Right kidney (tissue), 9 donors: ENCODE data around the gene EPPIN.
"Not testable (repeated sequence)": the region's sequence is repeated elsewhere in the genome, so short reads cannot be mapped to it uniquely, and the experiment has no call there.

Source experiments
- DNase-seq: peaks from one replicate; pipeline ENCODE4 v3.0.0-alpha.2; 2016
- long read RNA-seq, 8 donors: transcript quantifications; one replicate each; lab custom pipeline, GENCODE V29; 2026

The EPPIN gene
- long read RNA-seq, donor 1: 0 reads
- long read RNA-seq, donor 2: 0 reads
- long read RNA-seq, donor 3: 0 reads
- long read RNA-seq, donor 4: 0 reads
- long read RNA-seq, donor 5: 0 reads
- long read RNA-seq, donor 6: 0 reads
- long read RNA-seq, donor 7: 0 reads
- long read RNA-seq, donor 8: 0 reads

DNA sequence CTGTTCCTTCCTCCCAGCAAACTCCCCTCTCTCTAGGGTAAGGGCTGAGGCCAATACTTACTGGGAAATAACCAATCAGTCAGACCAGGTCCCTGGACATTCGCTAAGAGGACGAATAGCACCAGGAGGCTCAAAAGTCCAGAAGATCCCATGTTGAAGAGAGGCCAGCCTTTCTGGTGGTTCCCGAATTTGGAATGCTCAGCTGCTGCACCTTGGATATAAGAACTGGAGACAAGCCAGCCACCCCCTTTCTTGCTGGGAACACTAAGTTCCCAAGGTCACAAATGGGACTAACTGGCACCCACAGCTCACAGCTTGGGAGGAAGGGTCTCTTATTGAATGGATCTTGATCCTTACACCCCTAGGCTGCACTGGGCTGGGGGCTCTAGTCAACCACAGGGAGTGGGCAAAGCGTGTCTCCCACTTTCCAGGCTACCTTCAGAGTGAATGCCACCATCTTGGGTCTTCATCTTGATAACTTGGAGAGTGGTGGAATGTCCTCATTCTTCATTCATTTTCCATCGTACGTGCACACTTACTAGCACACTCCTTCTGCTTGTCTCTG, at the start of gene EPPIN:
EPPIN (minus strand) TSS at position 196 of the 565 bp plus-strand sequence; CDS start at position 152, 44 bp downstream.
- DNase-seq: no peak

DNA sequence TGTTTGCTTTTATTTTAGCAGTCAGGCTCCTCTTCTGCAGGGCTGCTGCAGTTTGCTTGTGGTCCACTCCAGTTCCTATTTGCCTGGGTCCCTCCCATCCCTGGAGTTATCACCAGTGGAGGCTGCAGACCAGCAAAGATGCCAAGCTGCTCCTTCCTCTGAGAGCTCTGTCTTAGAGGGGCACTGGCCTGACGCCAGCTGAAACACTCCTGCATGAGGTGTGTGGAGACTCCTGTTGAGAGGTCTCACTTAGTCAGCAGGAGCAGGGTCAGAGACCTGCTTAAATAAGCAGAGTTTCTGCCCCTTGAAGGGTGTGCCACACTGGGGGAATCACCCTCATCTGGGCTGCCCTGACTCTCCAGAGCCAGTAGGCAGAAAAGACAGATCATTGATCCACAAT, 48.0 kb upstream of the EPPIN start:
- no peak for DNase-seq

DNA sequence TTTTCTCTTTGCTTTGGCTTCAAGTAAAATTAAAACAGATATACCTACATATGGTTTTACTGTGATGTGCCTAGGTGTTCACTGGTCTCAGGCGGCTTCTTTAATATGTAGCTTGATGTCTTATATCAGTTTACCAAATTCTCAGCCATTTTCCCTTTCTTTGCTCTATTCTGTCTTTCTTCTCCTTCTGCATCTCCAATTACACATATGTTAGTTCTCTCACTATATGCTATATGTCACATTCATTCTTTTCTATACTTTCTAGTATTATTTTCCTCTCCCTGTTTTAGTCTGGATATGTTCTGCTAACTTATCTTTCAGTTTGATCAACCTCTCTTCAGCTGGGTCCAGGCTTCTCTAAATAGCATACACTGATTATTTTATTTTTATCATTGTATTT, 46.3 kb upstream of the EPPIN start:
- no peak for DNase-seq

DNA sequence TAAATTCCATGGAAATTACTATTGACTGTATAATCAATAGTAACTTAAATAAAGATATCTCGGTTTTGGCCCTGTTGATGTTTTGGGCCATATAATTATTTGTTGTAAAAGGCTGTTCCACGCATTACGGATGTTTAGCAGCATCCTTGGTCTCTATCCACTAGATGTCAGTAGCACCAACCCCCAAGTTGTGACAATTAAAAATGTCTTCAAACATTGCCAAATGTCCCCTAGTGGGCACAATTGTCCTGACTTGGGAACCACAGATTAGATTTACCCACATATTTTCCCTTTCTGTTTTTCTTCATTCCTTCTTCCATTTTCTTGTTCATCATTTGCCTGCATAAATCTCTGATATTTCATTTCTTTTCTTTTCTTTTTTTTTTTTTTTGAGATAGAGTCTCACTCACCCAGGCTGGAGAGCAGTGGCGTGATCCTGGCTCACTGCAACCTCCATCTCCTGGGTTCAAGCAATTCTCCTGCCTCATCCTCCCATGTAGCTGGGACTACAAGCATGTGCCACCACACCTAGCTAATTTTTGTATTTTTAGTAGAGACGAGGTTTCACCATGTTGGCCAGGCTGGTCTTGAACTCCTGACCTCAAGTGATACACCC, 45.5 kb upstream of the EPPIN start:
- DNase-seq: no peak

DNA sequence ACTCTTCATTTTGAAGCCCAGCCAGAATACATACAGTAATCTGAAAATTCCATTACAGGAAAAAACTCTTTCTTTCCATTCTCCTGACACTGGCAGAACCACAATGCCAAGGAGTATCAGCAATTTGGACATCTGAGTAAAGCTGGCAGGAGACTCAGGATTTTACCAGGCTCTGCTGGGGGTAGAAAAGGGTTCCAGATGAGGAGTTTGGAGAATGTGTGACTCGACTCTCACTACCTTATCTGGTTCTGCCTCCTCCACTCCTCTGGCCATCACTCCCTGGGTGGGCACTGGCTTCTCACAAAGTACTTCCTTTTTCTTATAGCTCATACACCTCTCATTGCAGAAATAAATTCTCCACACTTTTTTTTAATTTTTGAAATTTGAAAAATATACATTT, 42.5 kb upstream of the EPPIN start:
- DNase-seq: no peak

DNA sequence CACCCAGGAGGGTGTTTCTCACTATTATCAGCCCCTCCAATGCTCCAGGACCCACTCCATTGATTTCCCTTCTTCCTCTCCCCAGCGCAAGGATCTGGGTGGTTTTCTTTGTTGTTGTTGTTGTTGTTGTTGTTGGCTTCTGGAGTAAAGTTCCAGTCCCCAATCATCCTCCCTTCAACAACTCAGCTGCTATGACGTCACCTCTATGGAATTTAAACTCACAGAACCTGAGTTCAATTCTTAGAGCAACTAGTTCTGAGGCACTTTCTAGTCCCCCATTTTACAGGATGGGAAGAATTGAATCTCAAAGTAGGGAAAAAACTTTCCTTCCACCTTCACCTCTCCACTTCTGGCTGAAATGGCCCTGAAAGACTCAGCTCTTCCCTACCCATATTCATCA, 41.6 kb upstream of the EPPIN start:
- no peak for DNase-seq

DNA sequence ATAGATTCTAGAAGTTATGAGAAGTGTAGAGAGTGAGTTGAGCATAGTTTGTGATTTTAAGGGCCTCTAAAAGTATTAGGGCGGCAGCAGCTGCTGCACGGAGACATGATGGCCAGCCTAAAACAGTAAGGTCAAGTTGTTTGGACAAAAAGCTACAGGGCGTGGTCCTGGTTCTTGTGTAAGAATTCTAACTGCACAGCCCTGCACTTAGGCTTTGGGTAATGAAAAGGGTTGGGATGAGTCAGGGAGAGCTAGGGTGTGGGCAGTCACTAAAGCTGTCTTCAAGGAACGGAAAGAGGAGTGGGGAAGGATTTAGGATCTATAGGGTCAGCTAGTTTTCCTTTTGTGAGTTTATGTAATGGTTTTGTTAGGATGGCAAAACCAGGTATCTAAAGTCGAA, 38.8 kb upstream of the EPPIN start:
- DNase-seq: not testable (repeated sequence)

DNA sequence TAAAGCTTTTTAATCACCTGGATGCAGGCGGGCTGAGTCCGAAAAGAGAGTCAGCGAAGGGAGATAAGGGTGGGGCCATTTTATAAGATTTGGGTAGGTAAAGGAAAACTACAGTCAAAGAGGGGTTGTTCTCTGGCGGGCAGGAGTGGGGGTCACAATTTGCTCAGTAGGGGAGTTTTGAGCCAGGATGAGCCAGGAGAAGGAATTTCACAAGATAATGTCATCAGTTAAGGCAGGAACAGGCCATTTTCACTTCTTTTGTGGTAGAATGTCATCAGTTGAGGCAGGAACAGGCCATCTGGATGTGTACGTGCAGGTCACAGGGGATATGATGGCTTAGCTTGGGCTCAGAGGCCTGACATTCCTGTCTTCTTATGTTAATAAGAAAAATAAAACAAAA, 37.1 kb upstream of the EPPIN start:
- DNase-seq: not testable (repeated sequence)

DNA sequence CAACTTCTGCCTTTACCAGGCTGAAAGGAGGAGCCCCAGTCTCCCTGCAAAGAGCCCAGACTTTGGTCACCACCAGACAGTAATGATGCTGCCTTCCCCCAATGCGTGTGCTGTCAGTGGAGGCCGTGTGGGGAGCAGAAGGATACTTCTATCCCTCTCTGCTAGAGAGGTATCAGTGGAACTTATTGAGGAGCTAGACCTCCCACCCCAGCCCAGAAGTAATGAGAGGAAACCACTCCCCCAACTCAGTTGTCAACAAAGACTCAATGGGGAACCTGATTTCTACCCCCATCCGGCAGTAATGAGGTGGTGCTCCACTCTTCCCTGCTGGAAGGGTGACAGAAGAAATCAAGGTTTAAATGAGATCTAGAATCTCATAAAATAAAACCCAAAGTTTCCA, 36.3 kb upstream of the EPPIN start:
- no peak for DNase-seq

DNA sequence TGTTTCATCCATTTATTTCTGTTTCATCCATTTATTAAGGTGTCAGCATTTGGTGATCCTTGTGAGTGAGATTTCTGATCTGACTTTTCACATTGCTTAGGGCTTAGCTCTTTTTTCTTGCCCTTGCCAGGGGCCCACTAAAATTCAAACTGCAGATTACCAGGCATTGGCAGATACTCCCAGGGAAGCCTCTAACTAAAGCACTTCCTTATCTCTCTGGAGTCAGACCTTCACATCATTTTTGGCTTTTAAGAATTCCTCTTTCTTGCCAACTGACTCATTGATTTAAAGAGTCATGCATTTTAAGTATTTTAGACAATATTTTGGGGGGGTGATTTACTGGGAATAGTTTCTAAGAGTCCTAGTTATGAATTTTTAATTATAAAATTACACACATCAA, 34.5 kb upstream of the EPPIN start:
- DNase-seq: no peak

DNA sequence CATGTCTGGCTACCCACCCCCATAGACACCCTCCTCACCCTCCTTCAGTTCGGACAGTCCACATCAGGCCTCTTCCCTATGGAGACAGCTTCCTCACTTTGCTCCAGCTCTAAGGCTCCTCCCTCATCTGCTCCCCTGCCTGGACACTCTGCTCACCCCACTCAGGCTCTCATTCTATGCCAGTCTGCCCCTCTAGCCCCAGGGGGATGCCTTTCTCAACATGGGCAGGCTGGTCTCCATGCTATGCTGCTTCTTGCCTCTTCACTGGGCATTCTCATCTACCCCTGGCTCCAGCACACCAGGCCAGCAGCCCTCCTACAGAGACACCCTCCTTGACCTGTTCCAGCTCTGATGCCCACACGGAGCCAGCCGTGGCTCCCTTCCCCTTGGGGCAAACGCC, 32.0 kb upstream of the EPPIN start, which contains the start of gene WFDC8:
WFDC8 (minus strand) TSS at position 101 of the 400 bp plus-strand sequence; CDS start at position 64, 37 bp downstream.
- DNase-seq: no peak

DNA sequence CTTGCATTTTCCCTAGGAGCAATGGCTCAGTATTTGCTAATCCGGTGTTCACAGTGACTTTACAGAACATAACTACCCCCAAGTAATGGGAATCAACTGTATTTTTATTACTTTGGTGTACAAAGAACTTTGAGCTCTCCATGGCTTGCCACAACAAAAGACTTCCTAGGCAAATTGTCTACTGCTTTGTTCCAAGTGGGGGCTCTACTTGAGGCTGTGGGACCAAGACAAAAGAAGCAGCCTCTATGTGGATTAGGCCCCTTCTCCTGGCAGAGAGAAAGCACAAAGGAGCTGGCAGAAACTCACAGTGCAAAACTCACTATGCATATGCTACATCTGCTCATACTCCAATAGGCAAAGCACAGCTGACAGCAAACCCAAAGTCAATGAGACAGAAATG, 31.0 kb upstream of the EPPIN start:
- DNase-seq: no peak

DNA sequence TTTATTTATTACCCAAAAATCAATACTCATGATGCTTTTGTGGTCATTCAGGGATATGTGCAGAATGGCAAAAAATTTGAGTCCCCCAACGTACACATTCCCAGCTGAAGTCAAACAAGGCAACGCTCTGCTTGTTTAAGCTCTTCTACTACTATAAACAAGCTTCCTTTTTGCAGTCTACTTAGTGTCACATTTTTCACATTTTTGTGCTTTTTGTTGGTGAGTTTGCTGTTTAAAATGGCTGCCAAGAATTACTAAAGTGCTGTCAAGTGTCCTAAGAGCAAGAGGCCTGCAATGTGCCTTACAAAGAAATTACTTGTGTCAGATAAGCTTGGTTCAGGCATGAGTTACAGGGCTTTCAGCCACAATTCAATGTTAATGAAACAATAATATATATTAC, 29.8 kb upstream of the EPPIN start:
- DNase-seq: no peak

DNA sequence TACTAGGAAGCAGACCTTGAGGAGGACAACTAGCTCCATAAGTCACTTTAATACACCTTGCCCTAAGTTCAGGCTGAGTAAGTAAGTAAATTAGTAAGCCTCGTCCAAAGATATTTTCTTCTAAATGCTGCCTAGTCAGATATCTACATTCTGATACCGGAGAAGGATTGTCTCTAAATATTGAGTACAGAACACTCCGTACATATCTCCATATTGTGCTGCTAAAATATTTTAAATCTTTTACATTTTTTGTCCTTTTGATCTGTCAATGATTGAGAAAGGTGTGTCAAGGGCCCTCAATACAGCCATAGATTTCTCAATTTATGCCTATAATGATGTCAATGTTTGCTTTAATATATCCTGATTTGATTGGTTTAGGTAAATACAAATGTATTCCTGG, 28.7 kb upstream of the EPPIN start:
- no peak for DNase-seq

DNA sequence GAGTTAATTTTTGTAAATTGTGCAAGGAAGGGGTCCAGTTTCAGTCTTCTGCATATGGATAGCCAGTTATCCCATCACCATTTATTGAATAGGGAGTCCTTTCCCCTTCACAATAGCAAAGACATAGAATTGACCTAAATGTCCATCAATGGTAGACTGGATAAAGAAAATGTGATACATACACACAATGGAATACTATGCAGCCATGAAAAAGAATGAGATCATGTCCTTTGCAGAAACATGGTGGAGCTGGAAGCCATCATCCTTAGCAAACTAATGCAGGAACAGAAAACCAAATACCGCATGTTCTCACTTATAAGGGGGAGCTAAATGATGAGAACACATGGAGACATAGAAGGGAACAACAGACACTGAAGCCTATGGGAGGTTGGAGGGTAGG, 22.4 kb upstream of the EPPIN start:
- not testable (repeated sequence) for DNase-seq

DNA sequence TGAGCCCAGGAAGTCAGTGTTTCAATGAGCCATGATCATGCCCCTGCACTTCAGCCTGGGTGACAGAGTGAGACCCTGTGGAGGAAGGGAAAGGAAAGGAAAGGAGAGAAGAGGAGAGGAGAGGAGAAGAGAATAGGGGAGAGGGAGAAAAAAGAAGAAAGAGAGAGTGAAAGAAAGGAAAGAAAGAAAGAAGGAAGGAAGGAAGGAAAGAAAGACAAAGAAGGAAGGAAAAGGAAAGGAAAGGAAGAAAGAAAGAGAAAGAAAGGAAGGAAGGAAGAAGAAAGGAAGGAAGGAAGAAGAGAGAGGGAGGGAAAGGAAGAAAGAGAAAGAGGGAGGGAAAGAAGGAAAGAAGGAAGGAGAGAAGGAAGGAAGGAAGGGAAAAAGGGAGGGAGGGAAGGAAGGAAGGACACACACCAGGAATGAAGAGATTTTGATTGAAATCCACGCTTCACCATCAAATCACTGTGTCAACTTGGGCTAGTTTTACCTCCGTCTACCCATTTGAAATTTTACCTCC, 17.6 kb upstream of the EPPIN start:
- no peak for DNase-seq

DNA sequence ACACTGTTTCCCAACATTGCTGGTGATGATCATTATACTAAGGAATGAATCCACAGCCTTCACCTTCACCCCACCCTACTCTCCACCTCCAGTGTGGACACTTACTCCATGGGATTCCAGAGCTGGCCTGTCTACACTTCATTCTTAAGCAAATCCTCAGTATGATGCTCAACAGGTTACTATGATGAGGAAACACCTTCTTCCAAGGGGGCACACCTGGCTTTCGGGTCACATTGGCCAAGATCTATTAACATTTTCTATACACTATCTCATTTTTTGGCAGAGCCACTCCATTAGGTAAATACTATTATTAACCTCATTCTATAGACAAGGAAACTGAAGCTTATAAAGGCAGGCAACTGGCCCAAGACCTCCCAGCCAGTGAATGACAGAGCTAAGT, 8.0 kb upstream of the EPPIN start:
- DNase-seq: no peak

DNA sequence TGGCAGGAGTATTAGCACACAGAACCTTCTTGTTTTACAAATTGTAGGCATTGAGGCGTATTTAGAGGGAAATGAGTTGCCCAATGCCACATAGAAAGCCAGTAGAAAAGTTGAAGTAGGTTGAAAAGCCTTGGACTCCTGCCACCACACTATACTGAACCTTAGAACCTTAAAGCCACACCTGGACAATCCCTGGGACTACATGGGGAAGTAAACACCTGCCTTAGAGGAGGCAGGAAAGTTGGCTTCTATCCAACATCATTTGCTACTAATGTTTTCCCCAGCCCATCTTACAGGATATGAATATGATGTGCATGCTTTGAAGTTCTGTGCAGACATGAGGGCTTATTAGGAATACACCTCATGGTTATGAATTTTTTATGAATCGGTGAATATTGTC, 5.3 kb upstream of the EPPIN start:
- no peak for DNase-seq

DNA sequence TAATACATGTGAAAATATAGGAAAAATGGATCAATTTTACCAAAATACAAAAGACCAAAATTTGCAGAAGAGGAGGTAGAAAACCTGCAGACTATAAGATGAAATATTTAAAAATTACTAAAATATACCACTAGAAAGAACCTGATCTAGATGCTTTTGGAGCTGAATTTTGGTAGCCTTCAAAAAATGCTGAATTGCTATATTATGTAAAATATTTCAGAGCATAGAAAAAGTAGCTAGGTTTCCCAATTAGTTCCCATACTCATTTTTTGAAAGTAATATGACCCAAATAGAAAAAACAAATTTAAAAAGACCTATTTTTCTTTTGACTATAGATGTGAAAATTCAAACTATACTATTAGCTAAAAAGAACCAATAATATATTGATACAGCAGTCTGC, 3.6 kb upstream of the EPPIN start:
- no peak for DNase-seq

DNA sequence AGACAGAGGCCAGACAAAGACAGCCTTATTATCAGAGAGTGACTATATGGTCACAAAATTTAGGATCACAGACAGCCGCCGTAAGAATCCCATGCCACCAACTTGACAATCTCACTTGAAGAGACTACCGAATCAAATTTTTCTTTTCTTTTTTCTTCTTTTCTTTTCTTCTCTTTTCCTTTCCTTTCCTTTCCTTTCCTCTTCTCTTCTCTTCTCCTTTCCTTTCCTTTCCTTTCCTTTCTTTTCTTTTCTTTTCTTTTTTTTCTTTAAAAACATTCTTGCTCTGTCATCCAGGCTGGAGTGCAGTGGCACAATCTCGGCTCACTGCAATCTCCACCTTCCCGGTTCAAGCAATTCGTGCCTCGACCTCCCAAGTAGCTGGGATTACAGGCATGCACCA, 1.2 kb upstream of the EPPIN start:
- DNase-seq: no peak

DNA sequence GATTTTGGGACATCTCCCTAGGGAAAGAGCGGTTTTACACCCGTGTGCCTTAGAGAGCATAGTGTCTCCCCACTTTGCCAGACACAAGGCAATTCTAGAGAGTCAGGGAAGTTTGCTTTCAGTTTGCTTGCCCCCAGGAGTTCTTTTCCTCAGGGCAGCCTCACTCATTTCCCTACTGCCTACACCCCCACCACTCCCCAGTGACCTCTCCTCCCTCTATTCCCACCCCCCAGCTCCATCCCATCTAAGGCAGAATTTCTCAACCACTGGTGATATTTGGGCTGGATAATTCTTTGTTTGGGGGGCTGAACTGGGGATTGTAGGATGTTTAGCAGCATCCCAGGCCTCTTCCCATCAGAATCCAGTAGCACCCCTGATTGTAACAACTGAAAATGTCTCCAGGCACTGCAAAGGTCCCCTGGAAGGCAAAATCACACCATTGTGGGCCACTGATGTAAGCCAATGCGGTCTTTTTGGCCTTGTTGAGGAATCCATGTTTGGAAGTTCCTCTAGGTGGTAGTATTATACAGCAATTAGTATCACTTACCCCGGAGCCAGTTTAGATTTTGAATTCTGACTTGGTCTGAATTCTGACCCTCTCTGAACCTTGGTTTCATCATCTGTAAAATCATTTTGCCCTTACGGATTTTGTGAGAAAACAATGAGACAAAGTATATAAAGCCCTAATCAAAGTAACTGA, 1.3 kb downstream of the EPPIN start:
- DNase-seq: no peak

DNA sequence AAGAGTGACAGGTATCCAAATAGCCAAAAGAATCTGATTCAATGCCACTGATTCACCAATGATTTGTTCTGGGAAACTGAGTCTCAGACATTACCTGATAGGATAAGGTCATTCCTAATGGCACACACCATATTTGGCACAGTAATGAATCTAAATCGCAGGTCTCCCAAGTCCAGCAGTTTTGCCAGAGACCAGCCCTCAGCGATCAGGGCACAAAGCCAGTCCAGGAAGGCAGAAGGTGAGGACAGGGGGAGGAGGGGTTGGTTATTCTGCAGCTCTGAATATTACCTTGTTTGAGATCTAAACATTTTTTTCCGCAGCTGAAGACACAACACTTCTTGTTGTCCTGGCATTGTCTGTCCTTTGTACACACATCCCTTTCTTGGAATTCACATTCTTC, 1.9 kb downstream of the EPPIN start:
- DNase-seq: no peak

DNA sequence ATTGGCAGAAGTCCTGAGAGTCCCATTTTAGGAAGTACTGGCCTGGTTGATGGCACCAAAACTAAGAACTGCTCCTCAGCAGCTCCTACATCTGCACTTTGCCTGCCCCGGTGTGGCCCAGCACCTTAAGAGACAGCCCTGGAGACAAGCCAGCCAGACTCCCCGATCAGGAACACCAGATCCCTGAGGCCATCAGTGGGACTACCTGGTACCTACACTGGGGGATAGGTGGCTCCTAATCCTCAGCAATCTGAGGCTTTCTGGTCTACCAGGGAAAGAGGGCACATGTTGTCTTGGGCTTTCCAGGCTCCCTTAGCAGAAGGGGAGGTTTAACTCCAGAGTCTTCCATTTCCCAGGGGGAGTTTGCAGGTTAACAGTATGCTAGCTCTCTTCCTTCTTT, 7.8 kb downstream of the EPPIN start, which contains the start of gene WFDC6:
WFDC6 (minus strand) TSS at position 101 of the 400 bp plus-strand sequence; CDS start at position 26, 75 bp downstream.
- DNase-seq: no peak
